CD4-positive, alpha-beta T cell treated with Interleukin-2 at 100 ng/mL for 4 hours (primary cell): ENCODE data around the gene HPX.
A peak's percentile ranks its signal among the peaks of the same experiment; 100 is the strongest.

Experiments
- DNase-seq: peaks from one replicate; pipeline ENCODE4 v3.0.0-alpha.2; 2020; ENCODE audit warnings: low spot score

HPX gene

GRCh38 chr11:6468712-6469495 is 28.1 kb upstream of the HPX start:
- no peak for DNase-seq

DNA sequence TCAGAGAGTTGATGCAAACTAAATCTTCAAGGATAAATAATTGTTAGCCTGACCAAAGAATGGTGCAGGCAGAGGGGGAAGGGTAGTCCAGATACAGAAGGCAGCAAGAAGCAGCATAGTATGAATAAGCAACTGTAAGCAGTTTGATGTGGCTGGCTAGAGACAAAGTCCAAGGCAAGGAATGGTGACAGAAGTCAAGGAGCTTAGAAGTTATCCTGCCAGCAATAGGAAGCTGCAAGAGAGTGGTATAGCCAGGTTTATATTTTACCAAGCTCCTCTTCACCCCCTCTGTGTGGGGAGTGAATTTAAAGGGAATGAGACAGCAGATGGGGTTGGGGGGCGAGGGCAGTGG is 18.3 kb upstream of the HPX start:
- DNase-seq: no peak

DNA sequence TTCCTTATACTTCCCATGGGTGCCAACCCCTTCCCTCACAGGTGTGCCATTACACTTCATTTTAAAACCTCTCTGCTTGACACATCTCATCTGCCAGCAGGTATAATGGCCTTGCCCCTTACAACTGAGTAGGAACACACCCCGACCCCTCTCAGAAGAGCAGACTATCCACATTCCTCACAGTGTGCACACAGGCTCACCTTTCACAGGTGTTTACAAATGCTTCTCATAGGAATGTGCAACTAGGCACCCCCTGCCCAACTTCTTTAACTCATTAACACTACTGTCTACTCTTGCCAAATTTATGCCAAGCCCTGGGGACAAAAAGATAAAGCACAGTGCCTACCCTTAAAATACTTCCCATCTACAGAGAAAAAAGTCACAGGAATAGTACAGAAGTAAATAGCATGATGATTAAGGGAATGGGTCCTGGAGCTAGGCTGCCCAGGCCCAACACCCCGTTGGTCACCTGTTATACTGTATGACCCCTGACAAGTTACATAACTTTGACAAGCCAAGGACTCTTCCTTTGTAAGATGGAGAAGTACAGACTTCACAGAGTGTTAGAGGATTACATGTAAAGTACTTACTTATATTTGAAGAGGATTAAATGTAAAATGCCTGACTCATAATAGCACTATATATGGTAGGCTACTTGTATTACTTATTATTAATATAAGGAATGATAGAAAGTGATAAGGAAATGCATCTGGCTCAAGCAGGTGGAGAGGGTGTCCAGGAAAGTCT is 17.7 kb upstream of the HPX start:
- no peak for DNase-seq

- no peak for DNase-seq
Measured at GRCh38 chr11:6457581-6458320, 17.0 kb upstream of the HPX start.

- DNase-seq: no peak
Measured at GRCh38 chr11:6456361-6457073, 15.7 kb upstream of the HPX start.

DNA sequence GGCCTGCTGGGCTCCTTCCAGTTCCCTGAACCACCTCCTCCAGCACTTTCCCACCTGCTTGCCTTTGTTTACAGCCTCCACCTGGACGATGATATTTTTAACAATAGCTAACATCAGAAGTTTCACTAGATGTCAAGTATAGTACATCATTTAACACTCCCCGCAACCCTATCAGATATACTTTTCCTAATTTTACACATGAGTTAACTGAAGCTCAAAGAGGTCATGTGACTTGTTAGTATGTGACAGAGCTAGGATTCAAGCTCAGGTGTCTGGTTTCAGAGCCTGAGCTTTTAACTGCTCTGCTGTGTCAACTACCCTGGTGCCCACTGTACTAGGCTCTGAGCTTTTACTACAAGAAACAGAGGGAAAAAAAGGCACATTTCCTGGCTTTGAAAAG is 14.3 kb upstream of the HPX start:
- no peak for DNase-seq

DNA sequence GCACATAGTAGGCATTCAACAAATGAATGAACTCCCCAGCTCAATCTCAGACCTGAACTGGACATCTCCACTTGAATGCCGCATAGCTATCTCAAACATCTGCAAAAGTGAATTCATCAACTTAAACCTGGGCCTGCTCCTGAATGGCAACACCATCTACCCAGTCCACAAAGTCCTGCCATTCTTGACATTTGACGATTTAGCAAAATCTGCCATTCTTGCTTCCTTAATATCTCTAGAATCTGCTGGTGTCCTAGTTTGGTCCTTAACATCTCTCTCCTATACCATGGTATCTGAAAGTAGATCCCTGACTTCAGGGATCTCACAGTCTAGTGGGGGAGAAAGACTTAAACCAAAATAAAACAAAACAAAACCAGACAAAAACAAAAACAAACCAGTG is 12.4 kb upstream of the HPX start:
- no peak for DNase-seq

- no peak for DNase-seq
Measured at GRCh38 chr11:6452219-6452618, 11.4 kb upstream of the HPX start.

GRCh38 chr11:6448574-6448973 is 7.8 kb upstream of the HPX start:
- no peak for DNase-seq

DNA sequence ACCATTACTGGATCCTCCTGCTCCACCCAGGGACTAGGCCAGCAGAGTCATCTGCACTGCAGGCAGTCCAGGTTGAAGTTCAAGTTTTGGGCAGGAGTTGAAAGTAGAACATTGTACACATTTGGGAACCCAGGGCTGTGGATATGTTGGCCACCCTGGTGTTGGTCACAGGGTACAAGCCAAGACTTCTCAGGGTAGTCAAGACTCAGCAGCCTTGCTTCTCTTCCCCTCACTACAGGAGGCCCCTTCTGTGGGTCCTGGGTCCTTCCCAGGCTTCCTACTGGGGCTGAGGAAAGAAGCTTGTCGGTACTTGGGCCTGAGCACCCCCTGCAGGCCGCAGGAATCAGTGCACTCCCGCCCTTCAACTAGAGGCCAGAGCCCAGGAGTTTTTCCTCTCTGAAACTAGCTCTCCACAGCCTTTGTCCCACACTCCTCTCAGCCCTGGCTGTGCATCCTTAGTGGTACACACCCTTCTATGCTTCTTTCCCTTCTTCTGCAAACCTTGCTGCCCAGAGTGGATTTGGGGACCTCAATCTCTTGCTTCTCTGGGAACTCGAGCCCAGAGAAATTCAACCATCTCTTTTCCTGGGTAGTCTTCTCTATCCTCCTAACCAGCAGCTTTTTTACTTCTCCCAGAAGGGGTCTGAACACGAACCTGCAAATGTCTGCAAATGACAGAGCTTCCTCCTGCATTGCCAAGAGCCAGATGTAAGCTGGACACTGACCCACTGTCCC is 2.6 kb upstream of the HPX start:
- DNase-seq: peak; percentile 61

DNA sequence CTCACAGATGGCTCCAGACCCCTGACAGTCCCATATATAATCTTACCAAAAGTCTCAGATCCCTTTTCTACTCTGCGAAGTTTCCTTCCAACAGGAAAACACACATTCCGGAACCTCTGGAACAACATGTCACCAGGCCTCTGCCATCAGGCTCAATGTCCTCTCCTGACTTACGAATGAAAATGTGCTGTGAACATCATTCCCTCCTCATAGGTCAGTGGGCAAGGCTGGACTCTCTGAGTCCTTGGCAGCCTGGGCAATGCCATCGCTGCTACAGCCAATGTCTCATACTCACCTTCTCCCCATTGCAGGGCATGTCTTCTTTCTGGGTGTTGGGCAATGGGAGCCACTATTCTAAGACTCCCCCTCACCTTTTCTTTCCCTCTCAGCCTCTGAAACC is 1.7 kb upstream of the HPX start:
- DNase-seq: no peak

- DNase-seq: peak; percentile 49
Measured at GRCh38 chr11:6438979-6439571, 1.7 kb downstream of the HPX start.

DNA sequence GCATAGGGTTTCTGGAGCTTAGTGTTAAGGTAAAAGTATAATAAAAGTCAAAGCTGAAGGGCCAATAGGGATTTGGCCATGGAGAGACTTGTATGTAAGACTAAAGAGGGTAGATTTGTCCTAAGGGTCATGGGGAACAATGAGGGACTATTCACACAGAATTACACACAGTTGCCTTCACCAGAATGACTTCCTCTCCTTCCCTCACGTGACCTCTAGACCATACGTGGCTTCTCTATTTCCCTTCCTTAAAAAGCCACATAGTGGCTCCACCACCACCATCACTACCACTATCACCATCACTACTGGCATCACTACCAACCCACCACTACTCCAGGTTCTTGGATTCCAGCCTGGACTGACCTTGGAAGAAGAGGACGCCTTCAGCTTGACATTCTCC is 2.8 kb downstream of the HPX start:
- peak; percentile 13 for DNase-seq

- DNase-seq: no peak
Measured at GRCh38 chr11:6437423-6437822, 3.4 kb downstream of the HPX start.

DNA sequence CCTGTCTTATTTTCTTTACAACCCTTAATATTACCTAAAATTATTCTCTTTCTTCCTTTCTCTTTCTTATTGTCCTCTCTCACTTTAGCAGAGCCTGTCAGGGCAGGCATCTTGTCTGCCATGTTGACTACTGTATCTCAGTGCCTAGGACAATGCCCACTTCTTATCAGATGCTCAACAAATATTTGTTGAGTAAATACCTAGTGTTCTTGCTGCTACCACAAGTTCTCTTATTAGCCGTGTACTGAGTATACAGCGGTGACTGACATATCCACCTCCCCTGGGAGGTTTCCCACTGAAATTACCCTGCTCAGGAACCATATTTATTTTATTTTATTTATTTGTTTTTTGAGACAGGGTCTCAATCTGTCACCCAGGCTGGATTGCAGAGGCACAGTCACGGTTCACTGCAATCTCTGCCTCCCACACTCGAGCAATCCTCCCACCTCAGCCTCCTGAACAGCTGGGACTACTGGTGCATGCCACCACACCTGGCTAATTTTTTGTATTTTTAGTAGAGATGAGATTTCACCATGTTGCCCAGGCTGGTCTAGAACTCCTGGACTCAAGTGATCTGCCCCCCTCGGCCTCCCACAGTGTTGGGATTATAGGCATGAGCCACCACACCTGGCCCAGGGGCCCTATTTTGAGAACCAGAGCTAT is 6.7 kb downstream of the HPX start:
- no peak for DNase-seq

- DNase-seq: no peak
Measured at GRCh38 chr11:6431861-6432260, 8.9 kb downstream of the HPX start.

DNA sequence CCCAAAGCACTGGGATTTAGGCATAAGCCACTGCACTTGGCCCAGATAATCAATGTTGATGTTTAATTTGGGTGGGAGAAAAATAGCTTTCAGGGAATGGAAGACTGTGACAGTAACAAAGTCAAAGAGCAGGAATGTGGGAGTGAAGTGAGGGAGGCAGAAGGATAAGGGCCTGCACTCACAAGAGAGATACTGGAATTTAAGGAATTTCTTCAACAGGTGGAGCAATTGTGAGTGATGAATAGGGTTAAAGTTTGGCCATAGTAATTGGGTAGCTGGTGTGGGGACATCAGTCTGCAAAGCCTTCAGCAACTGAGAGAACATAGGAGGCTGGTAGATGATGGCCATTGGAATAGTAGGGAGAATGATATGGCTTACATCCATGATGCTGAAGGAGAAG is 13.3 kb downstream of the HPX start:
- DNase-seq: no peak

DNA sequence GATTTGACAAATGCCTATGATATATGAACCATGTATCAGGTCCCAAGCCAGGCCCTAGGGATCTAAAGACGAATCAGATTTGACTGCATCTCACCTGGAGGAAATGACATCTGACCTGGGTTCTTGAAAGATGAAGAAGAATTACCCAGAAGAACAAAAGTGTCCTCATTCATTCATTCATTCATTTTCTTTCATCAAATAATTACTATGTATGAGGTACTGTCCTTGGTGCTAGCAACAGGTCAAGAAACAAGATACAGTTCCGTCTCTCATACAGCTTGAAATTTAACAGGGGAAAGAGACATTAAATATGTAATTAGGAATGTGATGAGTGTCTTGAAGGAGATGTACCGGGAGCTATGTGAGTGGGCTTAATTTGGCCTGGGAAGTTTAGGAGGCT is 20.1 kb downstream of the HPX start:
- DNase-seq: no peak

DNA sequence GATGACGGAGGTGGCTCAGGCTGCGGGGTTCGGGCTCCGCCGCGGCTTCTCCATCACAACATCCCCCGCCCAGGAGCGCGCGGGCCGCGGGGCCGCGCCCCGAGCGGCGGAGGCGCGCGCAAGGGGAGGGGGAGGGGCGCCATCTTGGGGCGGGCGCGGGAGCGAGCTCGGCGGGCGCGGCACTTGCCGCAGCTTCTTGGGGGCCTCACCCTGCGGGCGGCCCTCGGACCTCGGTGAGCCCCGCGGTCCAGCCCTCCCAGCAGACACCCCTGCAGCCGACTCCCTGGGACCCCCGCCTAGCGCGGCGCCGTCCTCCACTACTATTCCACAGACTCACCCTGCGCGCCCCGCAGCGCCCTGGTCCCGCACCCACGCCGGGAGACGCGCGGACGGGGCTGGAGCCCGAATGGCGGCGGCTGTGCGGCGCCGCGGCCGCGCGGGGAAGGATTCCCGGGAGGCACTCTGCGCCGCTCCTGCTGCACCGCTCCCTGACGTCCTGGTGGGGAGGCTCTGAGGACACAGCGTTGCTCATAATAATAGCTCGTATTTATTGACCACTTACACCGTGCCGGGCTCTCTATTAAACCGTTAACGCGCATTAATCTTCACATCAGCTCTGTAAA is 21.7 kb downstream of the HPX start, which contains the start of gene APBB1:
Gene APBB1, minus strand, starts transcription at position 86 of the 623 bp plus-strand sequence. CDS start 7,747 bp downstream, outside the sequence.
- peak; percentile 68 for DNase-seq

DNA sequence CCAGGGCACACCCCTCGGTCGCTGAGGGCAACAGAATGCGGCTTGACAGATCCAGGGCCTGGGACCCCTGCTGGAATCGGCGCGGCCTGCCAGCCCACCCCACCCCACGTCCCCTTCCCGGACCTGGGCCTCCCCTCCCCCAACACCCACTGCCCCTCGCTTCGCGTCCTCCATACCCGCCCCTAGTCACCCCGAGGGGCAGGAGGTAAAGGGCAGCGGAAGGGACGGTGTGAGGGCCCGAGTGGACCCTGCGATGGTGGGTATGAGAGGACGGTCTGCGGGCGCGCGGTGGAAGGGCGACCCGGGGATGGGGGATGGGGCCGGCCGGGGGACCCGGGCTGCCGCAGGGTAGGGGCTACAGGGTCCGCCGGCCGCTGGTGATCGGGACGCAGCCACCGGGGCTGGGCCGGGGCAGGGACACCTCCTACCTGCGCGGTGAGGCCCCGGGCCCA is 22.2 kb downstream of the HPX start:
- no peak for DNase-seq
